ENCODE data around the gene DIS3L2.

DIS3L2 gene

DNA sequence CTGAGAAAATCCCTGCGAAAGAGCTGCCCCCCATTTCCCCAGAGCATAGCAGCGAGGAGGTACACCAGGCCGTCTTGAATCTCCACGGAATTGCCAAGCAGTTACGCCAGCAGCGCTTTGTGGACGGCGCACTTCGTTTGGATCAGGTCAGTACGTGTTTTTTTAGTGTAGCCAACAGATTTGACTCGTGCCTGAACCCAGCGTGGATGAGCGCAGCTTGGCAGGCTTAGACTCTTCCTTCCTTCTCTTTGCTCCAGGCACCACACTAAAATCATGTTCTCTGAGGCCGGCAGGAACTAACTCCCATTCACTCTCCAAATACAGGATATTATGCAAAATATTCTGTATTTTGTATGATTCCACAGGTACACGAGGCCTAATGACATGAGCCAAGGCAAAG lies 301.8 kb downstream of the DIS3L2 start:
- ATAC-seq: no peak
- TF ChIP-seq, protein P1, sequence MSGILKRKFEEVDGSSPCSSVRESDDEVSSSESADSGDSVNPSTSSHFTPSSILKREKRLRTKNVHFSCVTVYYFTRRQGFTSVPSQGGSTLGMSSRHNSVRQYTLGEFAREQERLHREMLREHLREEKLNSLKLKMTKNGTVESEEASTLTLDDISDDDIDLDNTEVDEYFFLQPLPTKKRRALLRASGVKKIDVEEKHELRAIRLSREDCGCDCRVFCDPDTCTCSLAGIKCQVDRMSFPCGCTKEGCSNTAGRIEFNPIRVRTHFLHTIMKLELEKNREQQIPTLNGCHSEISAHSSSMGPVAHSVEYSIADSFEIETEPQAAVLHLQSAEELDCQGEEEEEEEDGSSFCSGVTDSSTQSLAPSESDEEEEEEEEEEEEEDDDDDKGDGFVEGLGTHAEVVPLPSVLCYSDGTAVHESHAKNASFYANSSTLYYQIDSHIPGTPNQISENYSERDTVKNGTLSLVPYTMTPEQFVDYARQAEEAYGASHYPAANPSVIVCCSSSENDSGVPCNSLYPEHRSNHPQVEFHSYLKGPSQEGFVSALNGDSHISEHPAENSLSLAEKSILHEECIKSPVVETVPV (CRISPR knock-in tag; IDR thresholded peaks at IDR 0.05): no peak
- no peak for TF ChIP-seq TOX (CRISPR knock-in tag; IDR thresholded peaks at IDR 0.05; ENCODE audit: borderline replicate concordance)
- no peak for TF ChIP-seq ZFP30 (CRISPR knock-in tag; IDR thresholded peaks at IDR 0.05)
- no peak for TF ChIP-seq PPARA (CRISPR knock-in tag; IDR thresholded peaks at IDR 0.05; ENCODE audit: borderline replicate concordance)
- no peak for TF ChIP-seq ZFP3 (CRISPR knock-in tag; IDR thresholded peaks at IDR 0.05)
- TF ChIP-seq SNAI2 (CRISPR knock-in tag; IDR thresholded peaks at IDR 0.05): no peak
- TF ChIP-seq ESRRG (CRISPR knock-in tag; IDR thresholded peaks at IDR 0.05): no peak
- TF ChIP-seq ISL1 (CRISPR knock-in tag; IDR thresholded peaks at IDR 0.05): no peak
- no peak for TF ChIP-seq GLIS3 (CRISPR knock-in tag; IDR thresholded peaks at IDR 0.05)
- no peak for TF ChIP-seq CSDC2 (CRISPR knock-in tag; IDR thresholded peaks at IDR 0.05)
- TF ChIP-seq ZNF8 (CRISPR knock-in tag; IDR thresholded peaks at IDR 0.05): no peak
- TF ChIP-seq ARNTL (CRISPR knock-in tag; IDR thresholded peaks at IDR 0.05; ENCODE audit: borderline replicate concordance, low read depth): no peak

DNA sequence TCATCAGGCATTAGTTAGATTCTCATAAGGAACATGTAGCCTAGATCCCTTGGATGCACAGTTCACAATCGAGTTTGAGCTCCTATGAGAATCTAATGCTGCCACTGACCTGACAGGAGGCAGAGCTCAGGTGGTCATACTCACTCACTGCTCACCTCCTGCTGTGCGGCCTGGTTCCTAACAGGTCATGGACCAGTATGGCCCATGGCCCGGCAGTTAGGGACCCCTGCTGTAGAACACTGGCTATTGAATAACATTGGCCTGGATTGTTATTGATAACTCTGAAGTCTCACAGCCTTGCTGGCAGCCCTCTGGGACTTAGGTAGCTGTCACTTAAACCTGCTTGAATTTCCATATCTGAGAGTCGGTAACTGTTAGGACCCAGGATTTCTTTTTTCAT lies 302.6 kb downstream of the DIS3L2 start:
- TF ChIP-seq TOX (CRISPR knock-in tag; IDR thresholded peaks at IDR 0.05; ENCODE audit: borderline replicate concordance) (no peak), ISL1 (CRISPR knock-in tag; IDR thresholded peaks at IDR 0.05) (no peak), ZNF565 (CRISPR knock-in tag; conservative IDR thresholded peaks at IDR 0.05; ENCODE audit: low read depth) (no peak), ZFP30 (CRISPR knock-in tag; IDR thresholded peaks at IDR 0.05) (no peak), GLIS3 (CRISPR knock-in tag; IDR thresholded peaks at IDR 0.05) (no peak), ZFP3 (CRISPR knock-in tag; IDR thresholded peaks at IDR 0.05) (no peak), ZNF8 (CRISPR knock-in tag; IDR thresholded peaks at IDR 0.05) (no peak), SNAI2 (CRISPR knock-in tag; IDR thresholded peaks at IDR 0.05) (no peak)
- TF ChIP-seq, protein P2, sequence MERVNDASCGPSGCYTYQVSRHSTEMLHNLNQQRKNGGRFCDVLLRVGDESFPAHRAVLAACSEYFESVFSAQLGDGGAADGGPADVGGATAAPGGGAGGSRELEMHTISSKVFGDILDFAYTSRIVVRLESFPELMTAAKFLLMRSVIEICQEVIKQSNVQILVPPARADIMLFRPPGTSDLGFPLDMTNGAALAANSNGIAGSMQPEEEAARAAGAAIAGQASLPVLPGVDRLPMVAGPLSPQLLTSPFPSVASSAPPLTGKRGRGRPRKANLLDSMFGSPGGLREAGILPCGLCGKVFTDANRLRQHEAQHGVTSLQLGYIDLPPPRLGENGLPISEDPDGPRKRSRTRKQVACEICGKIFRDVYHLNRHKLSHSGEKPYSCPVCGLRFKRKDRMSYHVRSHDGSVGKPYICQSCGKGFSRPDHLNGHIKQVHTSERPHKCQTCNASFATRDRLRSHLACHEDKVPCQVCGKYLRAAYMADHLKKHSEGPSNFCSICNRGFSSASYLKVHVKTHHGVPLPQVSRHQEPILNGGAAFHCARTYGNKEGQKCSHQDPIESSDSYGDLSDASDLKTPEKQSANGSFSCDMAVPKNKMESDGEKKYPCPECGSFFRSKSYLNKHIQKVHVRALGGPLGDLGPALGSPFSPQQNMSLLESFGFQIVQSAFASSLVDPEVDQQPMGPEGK (CRISPR knock-in tag; IDR thresholded peaks at IDR 0.05; ENCODE audit: borderline replicate concordance): no peak
- TF ChIP-seq, protein P3, sequence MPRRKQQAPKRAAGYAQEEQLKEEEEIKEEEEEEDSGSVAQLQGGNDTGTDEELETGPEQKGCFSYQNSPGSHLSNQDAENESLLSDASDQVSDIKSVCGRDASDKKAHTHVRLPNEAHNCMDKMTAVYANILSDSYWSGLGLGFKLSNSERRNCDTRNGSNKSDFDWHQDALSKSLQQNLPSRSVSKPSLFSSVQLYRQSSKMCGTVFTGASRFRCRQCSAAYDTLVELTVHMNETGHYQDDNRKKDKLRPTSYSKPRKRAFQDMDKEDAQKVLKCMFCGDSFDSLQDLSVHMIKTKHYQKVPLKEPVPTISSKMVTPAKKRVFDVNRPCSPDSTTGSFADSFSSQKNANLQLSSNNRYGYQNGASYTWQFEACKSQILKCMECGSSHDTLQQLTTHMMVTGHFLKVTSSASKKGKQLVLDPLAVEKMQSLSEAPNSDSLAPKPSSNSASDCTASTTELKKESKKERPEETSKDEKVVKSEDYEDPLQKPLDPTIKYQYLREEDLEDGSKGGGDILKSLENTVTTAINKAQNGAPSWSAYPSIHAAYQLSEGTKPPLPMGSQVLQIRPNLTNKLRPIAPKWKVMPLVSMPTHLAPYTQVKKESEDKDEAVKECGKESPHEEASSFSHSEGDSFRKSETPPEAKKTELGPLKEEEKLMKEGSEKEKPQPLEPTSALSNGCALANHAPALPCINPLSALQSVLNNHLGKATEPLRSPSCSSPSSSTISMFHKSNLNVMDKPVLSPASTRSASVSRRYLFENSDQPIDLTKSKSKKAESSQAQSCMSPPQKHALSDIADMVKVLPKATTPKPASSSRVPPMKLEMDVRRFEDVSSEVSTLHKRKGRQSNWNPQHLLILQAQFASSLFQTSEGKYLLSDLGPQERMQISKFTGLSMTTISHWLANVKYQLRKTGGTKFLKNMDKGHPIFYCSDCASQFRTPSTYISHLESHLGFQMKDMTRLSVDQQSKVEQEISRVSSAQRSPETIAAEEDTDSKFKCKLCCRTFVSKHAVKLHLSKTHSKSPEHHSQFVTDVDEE (CRISPR knock-in tag; IDR thresholded peaks at IDR 0.05): no peak
- TF ChIP-seq, protein P4, sequence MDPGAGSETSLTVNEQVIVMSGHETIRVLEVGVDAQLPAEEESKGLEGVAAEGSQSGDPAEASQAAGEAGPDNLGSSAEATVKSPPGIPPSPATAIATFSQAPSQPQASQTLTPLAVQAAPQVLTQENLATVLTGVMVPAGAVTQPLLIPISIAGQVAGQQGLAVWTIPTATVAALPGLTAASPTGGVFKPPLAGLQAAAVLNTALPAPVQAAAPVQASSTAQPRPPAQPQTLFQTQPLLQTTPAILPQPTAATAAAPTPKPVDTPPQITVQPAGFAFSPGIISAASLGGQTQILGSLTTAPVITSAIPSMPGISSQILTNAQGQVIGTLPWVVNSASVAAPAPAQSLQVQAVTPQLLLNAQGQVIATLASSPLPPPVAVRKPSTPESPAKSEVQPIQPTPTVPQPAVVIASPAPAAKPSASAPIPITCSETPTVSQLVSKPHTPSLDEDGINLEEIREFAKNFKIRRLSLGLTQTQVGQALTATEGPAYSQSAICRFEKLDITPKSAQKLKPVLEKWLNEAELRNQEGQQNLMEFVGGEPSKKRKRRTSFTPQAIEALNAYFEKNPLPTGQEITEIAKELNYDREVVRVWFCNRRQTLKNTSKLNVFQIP (CRISPR knock-in tag; IDR thresholded peaks at IDR 0.05; ENCODE audit: borderline replicate concordance, low read depth): no peak
- no peak for ATAC-seq

DNA sequence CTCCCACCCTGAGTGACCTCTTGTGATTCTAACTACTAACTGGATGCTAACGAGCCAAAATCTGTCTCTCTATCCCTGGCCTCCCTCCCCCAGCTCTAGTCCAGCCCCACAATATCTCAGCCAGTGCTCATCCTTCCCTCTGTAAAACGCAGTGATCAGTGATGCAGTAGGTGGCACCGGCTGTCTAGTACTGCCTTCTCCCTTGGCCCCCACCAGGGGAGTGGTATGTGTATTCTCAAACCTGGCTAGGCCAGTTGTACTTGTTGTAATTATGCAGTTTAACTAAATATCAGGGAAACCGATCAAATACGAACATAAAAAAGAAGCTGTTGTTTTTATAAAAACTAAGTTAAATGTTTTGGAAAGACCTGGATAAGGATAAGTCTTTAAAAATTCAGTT lies 303.8 kb downstream of the DIS3L2 start:
- TF ChIP-seq ZNF8 (CRISPR knock-in tag; IDR thresholded peaks at IDR 0.05) (no peak), BACH2 (CRISPR knock-in tag; IDR thresholded peaks at IDR 0.05; ENCODE audit: borderline replicate concordance) (no peak), PPARA (CRISPR knock-in tag; IDR thresholded peaks at IDR 0.05; ENCODE audit: borderline replicate concordance) (no peak), ZC3H10 (CRISPR knock-in tag; IDR thresholded peaks at IDR 0.05) (no peak), TCF4 (CRISPR knock-in tag; IDR thresholded peaks at IDR 0.05; ENCODE audit: borderline replicate concordance) (no peak), ESRRG (CRISPR knock-in tag; IDR thresholded peaks at IDR 0.05) (no peak), ZNF70 (CRISPR knock-in tag; IDR thresholded peaks at IDR 0.05) (no peak), RARB (CRISPR knock-in tag; IDR thresholded peaks at IDR 0.05) (no peak), ZFP3 (CRISPR knock-in tag; IDR thresholded peaks at IDR 0.05) (no peak), GLIS3 (CRISPR knock-in tag; IDR thresholded peaks at IDR 0.05) (no peak), ARNTL (CRISPR knock-in tag; IDR thresholded peaks at IDR 0.05; ENCODE audit: borderline replicate concordance, low read depth) (no peak), OSR1 (CRISPR knock-in tag; IDR thresholded peaks at IDR 0.05) (no peak), SNAI2 (CRISPR knock-in tag; IDR thresholded peaks at IDR 0.05) (no peak), ZFP30 (CRISPR knock-in tag; IDR thresholded peaks at IDR 0.05) (no peak), CSDC2 (CRISPR knock-in tag; IDR thresholded peaks at IDR 0.05) (no peak)
- TF ChIP-seq, protein P3 (CRISPR knock-in tag; IDR thresholded peaks at IDR 0.05): no peak
- TF ChIP-seq, protein P1 (CRISPR knock-in tag; IDR thresholded peaks at IDR 0.05): no peak
- TF ChIP-seq, protein P5, sequence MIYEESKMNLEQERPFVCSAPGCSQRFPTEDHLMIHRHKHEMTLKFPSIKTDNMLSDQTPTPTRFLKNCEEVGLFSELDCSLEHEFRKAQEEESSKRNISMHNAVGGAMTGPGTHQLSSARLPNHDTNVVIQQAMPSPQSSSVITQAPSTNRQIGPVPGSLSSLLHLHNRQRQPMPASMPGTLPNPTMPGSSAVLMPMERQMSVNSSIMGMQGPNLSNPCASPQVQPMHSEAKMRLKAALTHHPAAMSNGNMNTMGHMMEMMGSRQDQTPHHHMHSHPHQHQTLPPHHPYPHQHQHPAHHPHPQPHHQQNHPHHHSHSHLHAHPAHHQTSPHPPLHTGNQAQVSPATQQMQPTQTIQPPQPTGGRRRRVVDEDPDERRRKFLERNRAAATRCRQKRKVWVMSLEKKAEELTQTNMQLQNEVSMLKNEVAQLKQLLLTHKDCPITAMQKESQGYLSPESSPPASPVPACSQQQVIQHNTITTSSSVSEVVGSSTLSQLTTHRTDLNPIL (CRISPR knock-in tag; IDR thresholded peaks at IDR 0.05; ENCODE audit: low read depth): no peak
- ATAC-seq: no peak

Measured in SK-N-SH treated with all-trans-retinoic acid at 6 μM for 48 hours (cell line).